Lower leg skin (tissue), 4 donors: Measurements from ENCODE around the gene MIDN. TPM values are rescaled to one million over a fixed set of nuclear protein-coding genes. Genes with fewer than 3 reads are reported as not detected.
A peak's percentile ranks its signal among the peaks of the same experiment; 100 is the strongest.
"Not testable (repeated sequence)": the region's sequence is repeated elsewhere in the genome, so short reads cannot be mapped to it uniquely, and the experiment has no call there.

Experiments
- DNase-seq, 2 donors: peaks; one replicate each; pipeline ENCODE4 v3.0.0-alpha.2; 2019; ENCODE audit warnings: low spot score in 2 of 2
- H3K4me3 ChIP-seq: fragments of 200-600 bp; sonication (generic); 2 replicates; pipeline ENCODE4 v1.5.1; 2017; ENCODE audit warnings: mild to moderate bottlenecking, low read depth; ENCODE audit not compliant: poor library complexity, severe bottlenecking
- POLR2A ChIP-seq, 2 donors: fragments of 450-650 bp; IDR thresholded peaks; one replicate each; pipeline ENCODE4 v1.6.1; 2016 to 2017; ENCODE audit warnings: antibody characterized with exemption in 2 of 2, mild to moderate bottlenecking in 1 of 2, moderate library complexity in 1 of 2
- WGBS, 2 donors: methylation state at CpG; one replicate each; pipeline ENCODE4 v1.1.5; 2018; 5-methylcytosine and 5-hydroxymethylcytosine counted together
- intact Hi-C: fragments of 100-400 bp; cut with DNase I; formaldehyde crosslinking; loops from one replicate; pipeline ENCODE4 v1.15.0; 2023; ENCODE audit warnings: low total_unique reads
- total RNA-seq, 4 donors: library from RNA; depleted of rRNA; stranded (reverse); fragments of >200 nt; gene quantifications; one replicate each; pipeline ENCODE4 v1.1.0, GENCODE V29; 2016
- TF ChIP-seq, protein P1 (sequence below), 3 donors: fragments of 450-650 bp; IDR thresholded peaks; one replicate each; pipeline ENCODE4 v1.5.1; 2016; ENCODE audit warnings: antibody characterized with exemption in 3 of 3, mild to moderate bottlenecking in 3 of 3, moderate library complexity in 2 of 3

MIDN gene
- total RNA-seq, 4 donors from 2014 or later: 59.7 to 119 (median 78.7) TPM

DNA sequence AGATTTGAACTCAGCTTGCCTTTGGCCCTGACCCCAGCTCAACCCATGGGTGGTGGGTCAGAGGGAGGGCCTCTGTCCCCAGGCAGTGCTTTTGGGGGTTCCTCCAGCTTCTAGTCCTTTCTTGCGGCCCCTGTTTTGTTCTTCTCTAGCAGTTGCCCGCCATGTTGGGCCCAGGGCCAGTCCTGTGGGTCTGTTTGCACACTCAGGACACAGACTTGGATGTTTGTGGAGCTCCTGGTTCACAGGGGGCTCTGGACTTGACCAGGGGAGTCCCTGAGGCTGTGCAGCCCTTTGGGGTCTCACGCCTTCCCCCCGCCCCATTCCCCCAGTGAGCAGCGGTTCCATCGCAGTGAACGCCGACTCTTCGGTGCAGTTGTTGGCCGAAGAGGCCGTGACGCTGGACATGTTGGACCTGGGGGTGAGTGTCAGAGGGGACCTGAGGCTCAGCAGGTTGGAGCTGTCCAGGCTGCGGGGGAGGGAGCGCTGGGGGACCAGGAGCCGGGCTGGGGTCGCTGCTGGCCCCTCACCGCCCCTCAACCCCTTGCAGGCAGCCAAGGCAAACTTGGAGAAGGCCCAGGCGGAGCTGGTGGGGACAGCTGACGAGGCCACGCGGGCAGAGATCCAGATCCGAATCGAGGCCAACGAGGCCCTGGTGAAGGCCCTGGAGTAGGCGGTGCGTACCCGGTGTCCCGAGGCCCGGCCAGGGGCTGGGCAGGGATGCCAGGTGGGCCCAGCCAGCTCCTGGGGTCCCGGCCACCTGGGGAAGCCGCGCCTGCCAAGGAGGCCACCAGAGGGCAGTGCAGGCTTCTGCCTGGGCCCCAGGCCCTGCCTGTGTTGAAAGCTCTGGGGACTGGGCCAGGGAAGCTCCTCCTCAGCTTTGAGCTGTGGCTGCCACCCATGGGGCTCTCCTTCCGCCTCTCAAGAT lies 4.4 kb upstream of the MIDN start:
- TF ChIP-seq, protein P1, sequence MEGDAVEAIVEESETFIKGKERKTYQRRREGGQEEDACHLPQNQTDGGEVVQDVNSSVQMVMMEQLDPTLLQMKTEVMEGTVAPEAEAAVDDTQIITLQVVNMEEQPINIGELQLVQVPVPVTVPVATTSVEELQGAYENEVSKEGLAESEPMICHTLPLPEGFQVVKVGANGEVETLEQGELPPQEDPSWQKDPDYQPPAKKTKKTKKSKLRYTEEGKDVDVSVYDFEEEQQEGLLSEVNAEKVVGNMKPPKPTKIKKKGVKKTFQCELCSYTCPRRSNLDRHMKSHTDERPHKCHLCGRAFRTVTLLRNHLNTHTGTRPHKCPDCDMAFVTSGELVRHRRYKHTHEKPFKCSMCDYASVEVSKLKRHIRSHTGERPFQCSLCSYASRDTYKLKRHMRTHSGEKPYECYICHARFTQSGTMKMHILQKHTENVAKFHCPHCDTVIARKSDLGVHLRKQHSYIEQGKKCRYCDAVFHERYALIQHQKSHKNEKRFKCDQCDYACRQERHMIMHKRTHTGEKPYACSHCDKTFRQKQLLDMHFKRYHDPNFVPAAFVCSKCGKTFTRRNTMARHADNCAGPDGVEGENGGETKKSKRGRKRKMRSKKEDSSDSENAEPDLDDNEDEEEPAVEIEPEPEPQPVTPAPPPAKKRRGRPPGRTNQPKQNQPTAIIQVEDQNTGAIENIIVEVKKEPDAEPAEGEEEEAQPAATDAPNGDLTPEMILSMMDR (IDR thresholded peaks at IDR 0.05): peak in 1 of 3 donors; percentile 86
- no peak for TF ChIP-seq POLR2A (IDR thresholded peaks at IDR 0.05)
- 45 to 58% methylated on average over 18 to 28 of the region's 33 CpGs for WGBS, 2 donors
- peak; percentile 85 to 97 for DNase-seq
- no peak overlapping the region for H3K4me3 ChIP-seq
- intact Hi-C loops: loop anchor here (2.0 kb wide), 1 partner anchor 23 kb away; no protein-coding TSS in a partner anchor

DNA sequence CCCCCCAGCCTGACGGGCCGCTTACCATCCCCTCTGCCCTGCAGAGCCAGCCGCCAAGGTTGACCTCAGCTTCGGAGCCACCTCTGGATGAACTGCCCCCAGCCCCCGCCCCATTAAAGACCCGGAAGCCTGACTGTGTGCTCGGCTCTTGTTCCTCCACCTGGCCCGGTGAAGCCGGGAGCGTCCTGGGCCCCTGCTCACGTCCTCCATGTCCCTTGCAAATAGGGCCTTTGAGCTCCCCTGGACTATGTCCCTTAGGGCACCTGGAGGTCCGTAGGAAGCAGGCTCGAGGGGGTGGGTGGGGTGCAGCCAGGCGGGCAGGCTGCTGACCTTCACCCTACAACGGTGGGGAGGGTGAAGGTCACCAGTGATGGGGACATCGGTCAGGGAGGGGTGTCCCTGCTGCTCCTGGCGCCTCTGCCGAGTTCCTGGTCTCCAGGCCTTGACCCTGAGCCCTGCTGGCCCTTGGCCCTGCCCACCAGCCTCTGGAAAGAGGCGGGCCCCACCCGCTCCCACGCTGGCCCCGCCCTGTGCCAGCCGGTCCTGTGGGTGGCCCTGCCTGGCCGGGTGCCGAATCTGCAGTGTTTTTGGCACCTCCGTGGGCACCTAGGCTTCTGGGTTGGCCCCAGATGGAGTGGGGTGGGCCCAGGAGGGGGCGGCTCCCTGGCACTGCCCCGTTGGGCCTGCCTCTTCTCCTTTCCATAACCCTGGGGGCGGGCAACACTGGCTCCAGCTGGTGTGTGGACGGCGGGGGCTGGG lies 3.5 kb upstream of the MIDN start:
- no peak overlapping the region for H3K4me3 ChIP-seq
- intact Hi-C loops: loop anchor here (2.0 kb wide), 1 partner anchor 22 kb away; no protein-coding TSS in a partner anchor
- DNase-seq: peak; percentile 69 to 94
- WGBS, 2 donors: 7 to 10% methylated on average over 11 to 22 of the region's 31 CpGs
- TF ChIP-seq, protein P1 (IDR thresholded peaks at IDR 0.05): no peak
- TF ChIP-seq POLR2A (IDR thresholded peaks at IDR 0.05): no peak

DNA sequence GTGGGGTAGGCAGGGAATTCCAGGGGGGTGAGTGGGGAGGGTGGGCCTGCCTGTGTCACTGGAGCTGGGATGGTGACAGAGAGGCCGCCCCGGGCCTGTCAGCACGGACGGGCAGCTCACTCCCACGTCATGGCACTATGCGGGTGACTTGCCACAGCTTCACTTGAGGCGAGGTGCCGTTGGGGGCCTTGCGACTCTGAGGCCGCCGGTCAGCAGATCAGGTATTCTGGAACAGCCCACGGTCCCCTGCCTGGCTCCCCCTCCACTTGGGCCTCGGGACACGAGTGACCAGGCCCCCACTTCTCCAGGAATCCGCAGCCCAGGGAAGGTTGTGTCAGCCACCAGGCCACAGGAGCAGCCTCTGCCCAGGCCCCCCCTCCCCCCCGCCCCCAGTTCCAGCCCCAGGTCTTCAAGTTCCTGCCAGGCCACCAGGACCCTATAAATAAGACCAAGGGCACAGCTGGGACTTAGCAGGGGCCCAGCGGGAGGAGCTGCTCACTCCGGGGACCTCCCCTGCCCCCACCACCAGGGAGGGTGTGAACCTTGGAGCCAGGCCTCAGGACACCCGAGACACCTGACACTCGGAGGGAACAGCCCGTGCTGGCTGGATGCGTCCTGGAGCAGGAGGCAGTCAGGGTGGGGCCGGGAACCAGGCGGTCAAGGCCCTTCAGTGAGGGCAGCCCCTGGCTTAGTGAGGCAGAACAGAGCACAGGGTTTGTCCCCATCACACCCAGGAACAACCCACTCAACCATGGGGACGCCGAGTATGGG lies 2.7 kb upstream of the MIDN start:
- TF ChIP-seq, protein P1 (IDR thresholded peaks at IDR 0.05): no peak
- no peak for TF ChIP-seq POLR2A (IDR thresholded peaks at IDR 0.05)
- WGBS, 2 donors: 44 to 52% methylated on average over 12 to 13 of the region's 26 CpGs
- peak in 1 of 2 donors; percentile 95 for DNase-seq
- no peak overlapping the region for H3K4me3 ChIP-seq
- intact Hi-C loops: loop anchor here (2.0 kb wide), 1 partner anchor 21 kb away; no protein-coding TSS in a partner anchor

DNA sequence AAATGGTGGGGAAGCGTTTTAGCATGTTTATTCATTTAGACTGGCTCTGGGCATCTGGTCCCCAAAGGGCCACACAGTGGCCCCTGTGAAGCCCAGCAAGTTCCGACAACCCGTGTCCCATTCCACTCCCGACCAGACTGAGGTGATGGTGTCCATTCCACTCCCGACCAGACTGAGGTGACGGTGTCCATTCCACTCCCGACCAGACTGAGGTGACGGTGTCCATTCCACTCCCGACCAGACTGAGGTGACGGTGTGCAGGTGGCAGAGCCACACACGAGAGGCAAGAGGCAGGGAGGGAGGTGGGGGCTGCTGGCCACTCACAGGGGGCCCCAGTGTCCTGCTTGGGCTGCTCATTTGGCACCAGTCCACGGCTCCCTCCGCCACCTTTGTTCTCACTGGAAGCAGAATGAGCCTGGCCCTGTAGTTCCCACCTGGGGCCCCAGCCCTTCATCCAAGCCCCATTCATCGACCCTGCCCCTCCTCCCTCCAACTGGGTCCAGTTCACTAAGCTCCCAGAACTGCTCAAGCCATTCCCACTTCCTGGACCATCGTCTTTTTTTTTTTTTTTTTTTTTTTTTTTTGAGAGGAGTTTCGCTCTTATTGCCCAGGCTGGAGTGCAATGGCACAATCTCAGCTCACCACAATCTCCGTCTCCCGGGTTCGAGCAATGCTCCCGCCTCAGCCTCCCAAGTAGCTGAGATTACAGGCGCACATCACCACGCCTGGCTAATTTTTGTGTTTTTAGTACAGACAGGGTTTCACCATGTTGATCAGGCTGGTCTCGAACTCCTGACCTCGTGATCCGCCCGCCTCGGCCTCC lies 1.9 kb upstream of the MIDN start:
- DNase-seq: peak in 1 of 2 donors; percentile 92
- 73% methylated on average over 27 of the region's 27 CpGs for WGBS, 2 donors
- H3K4me3 ChIP-seq, intact Hi-C loops: not testable (repeated sequence)

DNA sequence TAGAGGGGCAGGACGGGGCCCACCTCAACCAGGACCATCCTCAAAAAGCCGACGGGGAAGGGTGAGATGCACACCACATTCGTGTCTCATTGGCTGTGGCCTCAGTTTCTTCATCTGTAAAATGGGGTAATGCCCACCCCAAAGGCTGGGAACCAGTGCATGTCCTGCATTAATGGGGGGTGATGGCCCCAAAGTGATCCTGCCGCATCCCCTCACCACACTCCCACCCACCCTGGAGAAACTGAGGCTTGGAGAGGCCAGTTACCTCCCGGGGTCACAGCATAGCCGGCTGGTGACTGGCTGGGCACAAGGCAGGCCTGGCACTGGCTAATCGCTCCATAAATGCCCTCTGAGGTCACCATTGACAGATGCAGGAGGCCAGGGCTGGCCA lies 640 bp upstream of the MIDN start:
- no peak for TF ChIP-seq POLR2A (IDR thresholded peaks at IDR 0.05)
- TF ChIP-seq, protein P1 (IDR thresholded peaks at IDR 0.05): no peak
- no peak for DNase-seq
- intact Hi-C loops: no loop called here
- no peak overlapping the region for H3K4me3 ChIP-seq
- WGBS, 2 donors: 76 to 88% methylated on average over 6 to 7 of the region's 8 CpGs
